ENCODE results near the gene H6PD.

Gene H6PD

DNA sequence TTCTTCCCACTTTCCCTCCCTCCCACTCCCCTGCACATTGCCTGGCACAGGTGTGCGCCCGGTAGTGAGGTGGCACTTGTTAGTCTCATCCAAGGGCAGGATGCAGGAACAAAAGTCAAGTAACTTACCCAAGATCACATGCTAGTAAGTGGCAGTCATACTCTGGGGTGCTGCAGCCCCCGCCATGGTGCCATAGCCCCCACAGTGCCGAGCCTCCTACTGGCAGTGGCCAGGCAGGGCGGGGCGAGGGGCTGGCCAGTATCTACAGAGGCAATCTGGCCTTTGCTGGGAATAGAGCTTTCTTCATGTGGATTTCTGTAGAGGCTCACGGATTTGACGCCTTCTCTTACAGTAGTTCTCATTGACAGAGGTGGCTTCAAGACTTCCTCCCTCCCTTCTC is 26.9 kb downstream of the H6PD start:
- no peak for DNase-seq

GRCh38 chr1:9262096-9262986 is 27.8 kb downstream of the H6PD start:
- no peak for DNase-seq

DNA sequence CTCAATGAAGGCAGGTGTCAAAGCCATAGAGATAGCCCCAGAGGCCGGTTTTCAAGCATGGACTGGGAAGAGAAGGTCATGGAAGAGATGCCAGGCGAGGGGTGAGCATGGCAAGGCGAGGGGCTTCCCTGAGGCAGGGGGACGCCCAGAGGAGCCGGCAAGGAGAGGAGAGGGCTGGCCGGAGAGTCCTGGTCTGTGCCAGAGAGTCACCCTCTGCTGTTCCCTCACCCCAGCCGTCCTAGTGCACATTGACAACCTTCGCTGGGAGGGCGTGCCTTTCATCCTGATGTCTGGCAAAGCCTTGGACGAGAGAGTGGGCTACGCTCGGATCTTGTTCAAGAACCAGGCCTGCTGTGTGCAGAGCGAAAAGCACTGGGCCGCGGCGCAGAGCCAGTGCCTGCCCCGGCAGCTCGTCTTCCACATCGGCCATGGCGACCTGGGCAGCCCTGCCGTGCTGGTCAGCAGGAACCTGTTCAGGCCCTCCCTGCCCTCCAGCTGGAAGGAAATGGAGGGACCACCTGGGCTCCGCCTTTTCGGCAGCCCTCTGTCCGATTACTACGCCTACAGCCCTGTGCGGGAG is 28.8 kb downstream of the H6PD start:
- no peak for DNase-seq

GRCh38 chr1:9263984-9264872 is 29.7 kb downstream of the H6PD start:
- no peak for DNase-seq

DNA sequence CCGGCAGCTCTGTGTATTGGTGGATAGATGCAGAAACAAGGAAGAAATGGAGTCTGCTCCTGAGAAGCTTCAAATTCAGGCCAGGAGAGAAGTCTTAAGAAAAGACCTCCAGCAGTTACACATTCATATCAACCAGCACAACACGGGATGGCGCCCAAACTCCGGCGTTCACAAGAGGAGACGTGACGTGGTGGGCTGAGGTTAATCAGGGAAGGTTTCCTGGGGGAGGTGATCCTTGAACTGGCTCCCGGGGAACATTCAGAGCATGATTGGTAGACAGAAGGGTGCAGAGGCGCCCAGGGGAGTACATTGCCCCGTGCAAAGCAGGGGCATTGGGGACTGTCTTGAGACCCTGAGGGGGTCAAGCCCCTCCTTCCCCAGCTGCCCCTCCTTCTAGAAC is 30.5 kb downstream of the H6PD start:
- no peak for DNase-seq

DNA sequence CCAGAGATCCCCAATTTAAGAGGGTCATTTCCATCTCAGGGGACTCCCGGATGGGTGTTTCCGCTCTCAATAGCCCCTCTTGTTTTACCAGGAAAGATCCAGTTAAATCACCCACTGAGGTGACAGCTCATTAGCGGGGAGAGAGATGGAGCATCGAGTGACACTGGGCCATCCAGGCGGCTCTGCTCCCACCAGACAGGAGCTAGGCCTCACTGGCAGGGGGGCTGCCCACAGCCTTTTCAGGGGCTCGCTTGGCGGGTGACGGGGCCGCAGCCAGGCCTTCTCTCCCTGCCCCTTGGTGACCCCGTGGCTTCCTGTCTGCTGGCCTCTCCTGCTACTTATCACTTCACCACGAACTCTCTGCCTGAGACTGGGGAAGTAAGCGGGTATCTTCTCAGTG is 31.4 kb downstream of the H6PD start:
- no peak for DNase-seq

DNA sequence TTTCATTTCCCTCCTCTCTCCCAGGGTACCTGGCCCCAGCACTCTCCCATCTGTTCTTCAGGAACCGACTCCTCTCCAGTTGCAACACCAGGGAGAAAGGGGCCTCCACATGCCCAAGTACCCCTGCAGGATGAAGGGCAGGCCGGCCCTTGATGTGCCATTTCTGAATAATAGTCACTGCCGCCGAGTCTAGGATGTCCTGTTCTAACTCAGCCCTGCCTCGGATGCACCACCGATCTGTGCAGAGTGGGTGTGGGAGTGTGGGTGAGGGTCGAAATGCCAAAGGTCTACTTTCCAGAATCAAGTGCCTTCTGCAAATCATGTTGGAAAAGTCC is 32.7 kb downstream of the H6PD start:
- no peak for DNase-seq

DNA sequence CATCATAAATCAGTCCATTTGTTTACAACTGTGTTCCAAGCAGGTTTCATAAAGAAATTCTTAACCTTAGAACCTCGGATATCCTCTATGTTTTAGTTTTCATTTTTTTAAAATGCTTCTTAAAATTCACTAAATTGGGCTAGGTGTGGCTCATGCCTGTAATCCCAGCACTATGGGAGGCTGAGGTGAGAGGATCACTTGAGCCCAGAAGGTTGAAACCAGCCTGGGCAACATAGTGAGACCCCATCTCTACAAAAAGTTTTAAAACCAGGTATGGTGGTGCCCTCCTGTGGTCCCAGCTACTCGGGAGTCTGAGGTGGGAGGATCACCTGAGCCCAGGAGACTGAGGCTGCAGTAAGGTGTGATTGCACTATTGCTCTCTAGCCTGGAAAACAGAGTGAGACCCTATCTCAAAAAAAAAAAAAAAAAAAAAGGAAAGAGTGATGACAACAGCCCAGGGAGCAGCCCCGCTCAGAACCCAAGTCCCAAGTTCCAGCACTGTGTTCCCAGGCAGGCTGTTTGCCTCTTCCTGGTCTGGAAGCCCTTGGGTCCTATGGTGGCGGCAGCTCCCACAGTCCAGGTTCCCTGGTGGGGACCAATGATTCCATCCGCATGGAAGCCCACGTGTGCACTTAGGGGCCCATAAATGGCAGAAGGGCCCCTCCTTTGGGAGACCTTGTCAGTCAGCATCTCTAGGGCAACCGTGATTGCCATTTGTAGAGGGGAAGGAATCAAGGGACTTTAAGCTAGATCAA is 33.4 kb downstream of the H6PD start:
- DNase-seq, result no peak

DNA sequence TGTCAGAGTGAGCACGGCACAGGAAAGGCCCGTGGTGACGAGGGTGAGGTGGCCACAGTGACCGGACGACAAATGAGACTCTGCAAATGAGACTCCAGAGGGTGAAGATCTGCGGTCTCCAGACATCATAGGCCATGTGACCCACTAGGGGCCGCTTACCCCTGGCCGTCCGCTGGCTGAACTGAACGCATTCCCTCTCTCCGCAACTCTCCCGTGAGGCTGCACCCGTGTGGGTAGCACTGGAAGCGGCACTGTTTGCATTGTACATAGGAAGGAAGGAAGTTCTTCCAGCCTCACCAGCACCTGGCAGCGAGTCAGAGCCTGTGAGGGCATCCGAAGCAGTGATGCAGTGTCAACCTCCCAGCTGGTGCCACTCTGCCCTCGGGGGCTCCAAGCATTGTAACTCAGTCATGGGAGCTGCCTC is 34.5 kb downstream of the H6PD start:
- DNase-seq, result no peak

- DNase-seq, result no peak
These were observed 35.1 kb downstream of the H6PD start for GRCh38 chr1:9269721-9270120.

GRCh38 chr1:9270290-9270883 is 35.8 kb downstream of the H6PD start:
- DNase-seq, result no peak

DNA sequence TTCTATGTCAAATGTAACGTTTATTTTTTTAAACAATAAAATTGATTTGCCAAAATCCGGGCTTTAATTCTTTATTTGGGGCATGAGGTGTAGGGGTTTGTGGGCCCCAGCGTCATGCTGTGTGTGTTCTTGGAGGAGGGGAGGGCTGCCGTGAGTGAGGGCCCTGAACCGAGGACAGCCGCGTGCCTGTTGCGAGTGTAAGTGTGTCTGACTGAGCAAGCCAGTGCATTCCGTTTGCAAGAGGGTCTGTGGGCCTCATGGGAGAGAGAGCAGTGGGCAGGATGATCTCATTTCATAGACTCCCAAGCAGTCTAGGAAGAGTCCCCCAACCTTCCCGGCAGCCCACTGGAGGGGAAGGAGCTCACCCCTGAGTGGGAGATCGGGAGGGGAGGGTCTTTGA is 36.7 kb downstream of the H6PD start:
- no peak for DNase-seq

DNA sequence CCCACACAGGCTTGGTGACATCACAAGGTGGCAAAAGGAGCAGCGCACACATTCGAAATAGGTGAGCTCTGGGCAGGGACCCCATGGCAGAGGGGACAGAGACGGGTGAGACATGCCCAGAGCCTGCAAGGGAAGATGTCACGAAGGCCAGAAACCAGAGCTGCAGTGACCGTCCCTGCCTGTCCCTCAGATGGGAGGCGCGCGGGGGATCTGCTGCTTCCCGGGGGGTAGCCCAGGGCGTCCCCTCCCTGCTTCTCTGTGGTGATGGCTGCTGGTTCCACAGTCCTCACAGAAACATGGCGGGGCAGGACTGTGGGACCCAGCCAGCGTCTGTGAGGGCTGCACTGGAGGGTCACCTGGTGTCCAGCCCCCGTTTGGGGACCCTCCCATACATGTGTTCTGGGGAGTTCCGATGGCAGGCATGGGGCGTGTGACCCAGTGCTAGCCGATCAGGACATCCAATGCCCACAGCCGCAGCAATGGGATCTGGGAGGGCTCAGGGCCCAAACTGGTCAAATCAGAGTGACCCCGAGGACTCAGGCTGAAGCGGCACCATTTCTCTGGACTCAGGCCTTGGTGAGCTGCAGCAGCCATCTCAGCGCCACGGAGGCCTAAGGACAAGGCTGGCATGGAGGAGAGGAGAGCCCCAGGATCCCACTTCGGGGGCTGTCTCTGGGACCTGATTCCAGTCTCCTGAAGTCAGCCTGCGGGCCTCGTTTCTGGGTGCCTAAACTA is 37.5 kb downstream of the H6PD start:
- no peak for DNase-seq

- DNase-seq, result no peak
These were observed 38.6 kb downstream of the H6PD start for GRCh38 chr1:9273177-9273576.

DNA sequence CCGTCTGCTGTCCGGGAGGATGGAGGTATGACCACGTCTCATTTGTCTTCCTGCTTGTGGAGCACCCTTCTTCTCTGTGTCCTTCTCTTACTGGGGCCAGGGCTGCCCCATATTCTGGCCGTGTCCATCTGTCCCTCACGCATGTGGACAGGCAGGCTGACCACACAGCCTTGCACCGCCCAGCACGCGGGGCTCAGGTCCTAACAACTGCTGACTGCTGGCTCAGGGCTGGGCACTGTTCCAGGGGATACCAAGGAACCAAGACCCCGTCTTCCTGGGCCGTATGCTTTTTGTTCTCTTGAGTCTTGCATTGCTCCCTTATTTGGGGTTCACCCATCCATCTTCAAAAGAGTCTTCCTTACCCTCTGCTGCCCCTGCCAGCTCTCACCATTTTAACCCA is 40.6 kb downstream of the H6PD start:
- DNase-seq, result no peak

DNA sequence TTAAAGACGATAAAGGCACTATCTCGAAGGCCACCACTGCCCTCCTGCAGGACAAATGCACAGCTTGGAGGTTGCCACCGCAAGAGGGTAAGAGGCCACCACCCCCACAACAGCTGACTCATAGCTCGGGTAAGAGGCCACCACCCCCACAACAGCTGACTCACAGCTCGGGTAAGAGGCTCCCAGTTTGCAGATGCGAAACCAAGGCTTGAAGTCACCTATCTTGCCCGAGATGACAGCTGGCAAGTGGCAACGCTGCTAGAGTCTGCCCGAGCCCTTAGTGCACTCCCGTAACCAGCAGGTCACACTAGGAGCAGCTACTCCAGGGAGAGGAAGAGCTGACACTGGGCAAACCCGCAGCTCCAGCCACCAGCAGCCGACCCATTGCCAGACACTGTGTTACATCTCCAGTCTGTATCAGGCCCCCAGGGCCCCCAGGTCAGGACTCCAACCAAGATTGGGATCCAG is 41.0 kb downstream of the H6PD start:
- peak; percentile 83 for DNase-seq

GRCh38 chr1:9278116-9278515 is 43.5 kb downstream of the H6PD start:
- DNase-seq, result no peak

- DNase-seq, result no peak
These were observed 44.1 kb downstream of the H6PD start for GRCh38 chr1:9278585-9279153.

DNA sequence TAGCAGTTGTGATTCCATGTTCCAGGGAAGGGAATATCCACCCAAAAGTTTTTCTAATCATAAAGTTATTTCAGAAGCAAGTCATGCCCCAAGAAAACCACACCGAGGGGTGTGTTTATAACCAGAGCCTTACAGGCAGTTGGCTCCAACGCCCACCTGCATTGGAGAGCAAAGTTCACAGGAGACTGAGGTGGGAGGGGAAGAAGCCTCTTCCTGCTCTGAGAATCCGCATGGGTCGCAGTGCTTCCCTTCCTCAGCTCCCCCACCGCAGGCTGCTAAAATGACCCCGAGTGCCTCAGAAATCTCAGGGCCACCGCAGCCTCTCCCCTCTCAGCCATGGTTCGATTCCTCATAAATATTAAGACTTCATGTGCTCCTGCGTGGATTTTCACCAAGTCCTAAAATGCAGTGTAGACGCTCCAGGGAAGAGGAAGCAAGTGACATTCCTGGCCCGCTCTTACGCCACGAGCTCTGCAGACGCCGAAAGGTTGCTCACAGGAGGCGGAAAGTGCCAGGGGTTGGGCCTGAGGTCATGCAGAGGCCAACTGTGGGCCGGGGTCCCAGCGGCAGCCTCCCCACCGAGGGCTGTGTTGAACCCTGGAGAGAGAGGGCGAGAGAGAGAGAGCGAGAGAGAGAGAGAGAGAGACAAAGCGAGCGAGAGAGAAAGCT is 44.7 kb downstream of the H6PD start:
- DNase-seq, result no peak

DNA sequence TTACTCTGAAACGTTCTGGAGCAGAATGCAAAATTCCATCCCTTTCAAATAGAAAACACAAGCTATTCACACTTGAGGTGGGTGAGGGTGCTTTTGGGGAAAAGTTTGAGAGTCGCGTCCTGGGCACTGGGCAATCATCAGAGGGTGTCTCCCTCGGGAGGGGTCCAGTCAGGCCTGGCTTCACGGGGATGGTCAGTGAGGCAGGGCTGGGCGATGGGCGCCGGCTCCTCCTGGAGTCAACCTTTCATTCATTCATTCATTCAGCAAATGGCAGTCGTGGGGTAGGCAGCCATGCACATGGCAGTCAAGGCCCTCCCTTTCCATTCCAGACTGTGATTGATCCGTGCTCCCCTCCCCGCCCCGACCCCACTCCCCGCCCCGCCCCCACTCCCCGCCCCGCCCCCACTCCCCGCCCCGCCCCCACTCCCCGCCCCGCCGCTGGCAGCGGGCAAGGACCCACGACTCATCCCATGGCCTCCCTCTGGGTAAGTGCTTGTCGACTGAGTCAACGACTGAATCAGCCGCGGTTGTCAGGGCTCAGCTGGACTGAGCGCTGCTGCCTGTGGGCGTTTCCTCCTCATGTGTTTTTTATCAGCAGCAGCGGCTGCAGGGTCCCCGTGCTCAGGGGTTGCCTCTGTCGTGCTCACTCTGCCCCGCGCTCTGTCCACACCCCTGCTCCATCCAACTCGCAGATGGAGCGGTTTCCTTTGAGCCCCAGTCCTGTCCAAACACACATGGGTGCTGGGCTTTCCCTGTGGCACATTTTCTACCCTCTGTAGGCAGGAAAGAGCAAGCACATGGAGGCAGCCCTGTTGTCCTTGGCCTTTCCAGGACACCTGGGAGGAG is 45.7 kb downstream of the H6PD start:
- peak; percentile 72 for DNase-seq

All from activated naive CD4-positive, alpha-beta T cell treated with Interleukin-2 at 50 U/mL for 16 hours (primary cell).